Measurements from ENCODE around the gene ERGIC1.
A peak's percentile ranks its signal among the peaks of the same experiment; 100 is the strongest.
"Not testable (repeated sequence)": the region's sequence is repeated elsewhere in the genome, so short reads cannot be mapped to it uniquely, and the experiment has no call there.

ERGIC1 gene

DNA sequence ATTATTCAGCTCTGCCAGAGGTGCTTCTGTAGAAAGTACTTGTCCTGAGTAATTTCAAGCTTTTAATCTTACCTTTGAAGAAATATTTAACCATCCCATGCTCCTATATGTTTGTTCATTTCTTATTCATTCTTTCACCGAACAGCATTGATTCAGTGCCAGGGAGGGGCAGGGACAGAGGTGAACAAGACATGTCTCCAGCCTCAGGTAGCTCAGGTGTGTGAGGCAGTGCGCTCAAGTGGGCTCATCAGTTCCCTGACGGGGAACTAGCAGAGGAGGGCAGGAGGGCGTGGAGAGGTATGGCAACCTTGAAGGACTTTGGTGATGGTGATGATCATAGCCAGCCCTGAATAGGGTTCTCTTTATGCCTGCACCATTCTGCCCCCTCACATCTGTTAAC is 25.9 kb downstream of the ERGIC1 start:
- TF ChIP-seq, protein P1, sequence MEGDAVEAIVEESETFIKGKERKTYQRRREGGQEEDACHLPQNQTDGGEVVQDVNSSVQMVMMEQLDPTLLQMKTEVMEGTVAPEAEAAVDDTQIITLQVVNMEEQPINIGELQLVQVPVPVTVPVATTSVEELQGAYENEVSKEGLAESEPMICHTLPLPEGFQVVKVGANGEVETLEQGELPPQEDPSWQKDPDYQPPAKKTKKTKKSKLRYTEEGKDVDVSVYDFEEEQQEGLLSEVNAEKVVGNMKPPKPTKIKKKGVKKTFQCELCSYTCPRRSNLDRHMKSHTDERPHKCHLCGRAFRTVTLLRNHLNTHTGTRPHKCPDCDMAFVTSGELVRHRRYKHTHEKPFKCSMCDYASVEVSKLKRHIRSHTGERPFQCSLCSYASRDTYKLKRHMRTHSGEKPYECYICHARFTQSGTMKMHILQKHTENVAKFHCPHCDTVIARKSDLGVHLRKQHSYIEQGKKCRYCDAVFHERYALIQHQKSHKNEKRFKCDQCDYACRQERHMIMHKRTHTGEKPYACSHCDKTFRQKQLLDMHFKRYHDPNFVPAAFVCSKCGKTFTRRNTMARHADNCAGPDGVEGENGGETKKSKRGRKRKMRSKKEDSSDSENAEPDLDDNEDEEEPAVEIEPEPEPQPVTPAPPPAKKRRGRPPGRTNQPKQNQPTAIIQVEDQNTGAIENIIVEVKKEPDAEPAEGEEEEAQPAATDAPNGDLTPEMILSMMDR (IDR thresholded peaks at IDR 0.05; ENCODE audit: insufficient read depth, low read depth, low read length, missing control alignments) = no peak
- H3K4me3 ChIP-seq (ENCODE audit: low read length) = no peak overlapping the region
- peak; percentile 48 for DNase-seq (ENCODE audit: low read depth)

GRCh38 chr5:172860520-172861443 is 26.7 kb downstream of the ERGIC1 start:
- DNase-seq (ENCODE audit: low read depth) = peak; percentile 50
- H3K4me3 ChIP-seq (ENCODE audit: low read length) = no peak overlapping the region
- TF ChIP-seq, protein P1 (IDR thresholded peaks at IDR 0.05; ENCODE audit: insufficient read depth, low read depth, low read length, missing control alignments) = no peak

DNA sequence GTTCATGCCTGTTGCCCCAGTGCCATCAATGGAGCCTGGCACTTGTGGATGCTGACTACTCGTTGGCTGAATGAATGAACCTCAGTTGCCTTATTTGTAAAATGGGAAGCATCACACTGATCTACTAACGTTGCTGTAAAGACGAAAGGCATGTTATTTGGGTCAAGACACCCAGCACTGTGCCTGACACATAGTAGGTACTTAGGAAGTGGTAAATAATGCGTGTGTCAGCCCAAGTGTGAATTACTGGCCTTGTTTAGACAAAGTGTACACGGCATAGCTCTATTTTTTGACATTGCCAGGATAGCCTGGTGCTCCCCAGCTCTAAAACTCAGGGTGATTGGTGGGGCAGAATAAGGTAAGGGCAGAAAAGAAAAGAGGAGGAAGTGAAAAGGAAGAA is 27.4 kb downstream of the ERGIC1 start:
- H3K4me3 ChIP-seq (ENCODE audit: low read length) = no peak overlapping the region
- DNase-seq (ENCODE audit: low read depth) = no peak
- TF ChIP-seq, protein P1 (IDR thresholded peaks at IDR 0.05; ENCODE audit: insufficient read depth, low read depth, low read length, missing control alignments) = no peak

DNA sequence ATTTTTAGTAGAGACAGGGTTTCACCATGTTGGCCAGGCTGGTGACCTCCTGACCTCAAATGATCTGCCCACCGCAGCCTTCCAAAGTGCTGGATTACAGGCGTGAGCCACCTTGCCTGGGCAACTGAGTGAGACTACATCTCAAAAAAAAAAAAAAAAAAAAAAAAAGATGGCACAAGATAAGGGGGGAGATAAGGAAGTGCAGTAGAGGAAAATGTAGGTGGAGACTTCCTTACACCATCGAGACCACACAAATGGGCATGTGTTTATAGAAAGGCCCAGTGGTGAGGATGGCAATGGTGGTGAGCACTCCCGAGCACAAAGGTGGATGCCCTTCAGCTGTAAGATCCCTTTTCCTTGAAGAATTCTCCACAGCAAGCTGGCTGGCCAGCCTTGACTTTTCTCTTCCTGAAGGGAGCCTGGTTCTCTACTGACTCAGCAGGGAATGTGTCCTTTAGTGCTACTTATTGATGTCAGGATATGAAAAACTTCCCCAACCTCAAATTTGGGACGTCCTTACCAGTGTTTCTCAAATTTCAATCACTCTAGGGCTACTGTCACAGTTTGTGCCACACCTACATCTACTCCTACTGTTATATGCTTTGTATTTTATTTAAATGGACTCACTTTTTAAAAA is 28.2 kb downstream of the ERGIC1 start:
- TF ChIP-seq, protein P1 (IDR thresholded peaks at IDR 0.05; ENCODE audit: insufficient read depth, low read depth, low read length, missing control alignments) = no peak
- no peak for DNase-seq (ENCODE audit: low read depth)
- H3K4me3 ChIP-seq (ENCODE audit: low read length) = no peak overlapping the region

GRCh38 chr5:172864171-172864570 is 30.1 kb downstream of the ERGIC1 start:
- not testable (repeated sequence) for H3K4me3 ChIP-seq (ENCODE audit: low read length); DNase-seq (ENCODE audit: low read depth)

DNA sequence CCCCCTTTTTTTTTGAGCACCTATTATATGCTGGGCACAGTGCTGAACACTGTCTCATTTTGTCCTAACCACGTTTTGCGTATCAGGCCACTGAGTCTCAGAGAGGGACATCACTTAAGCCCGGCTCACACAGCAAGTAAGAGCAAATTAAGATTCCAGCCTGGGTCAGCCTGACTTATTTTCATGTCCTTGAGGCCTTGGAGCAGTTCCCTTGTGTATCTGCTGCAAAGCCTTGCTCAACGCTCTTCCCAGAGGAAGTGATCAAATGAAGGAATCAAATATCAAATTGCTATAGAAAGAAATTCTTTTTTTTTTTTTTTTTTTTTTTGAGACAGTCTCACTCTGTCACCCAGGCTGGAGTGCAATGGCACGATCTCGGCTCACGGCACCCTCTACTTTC is 30.7 kb downstream of the ERGIC1 start:
- no peak for DNase-seq (ENCODE audit: low read depth)
- TF ChIP-seq, protein P1 (IDR thresholded peaks at IDR 0.05; ENCODE audit: insufficient read depth, low read depth, low read length, missing control alignments) = no peak
- H3K4me3 ChIP-seq (ENCODE audit: low read length) = no peak overlapping the region

GRCh38 chr5:172866378-172866777 is 32.3 kb downstream of the ERGIC1 start:
- TF ChIP-seq, protein P1 (IDR thresholded peaks at IDR 0.05; ENCODE audit: insufficient read depth, low read depth, low read length, missing control alignments) = no peak
- DNase-seq (ENCODE audit: low read depth) = no peak
- no peak overlapping the region for H3K4me3 ChIP-seq (ENCODE audit: low read length)

All from epithelial cell of esophagus (primary cell).